GM12864 (cell line): ENCODE data around the gene TLR2.

Experiments used
- DNase-seq: peaks from one replicate; pipeline ENCODE4 v3.0.0-alpha.2; 2011; ENCODE audit warnings: low read depth
- H3K4me3 ChIP-seq: 2 replicates; pipeline ENCODE4 v1.5.1; 2011; ENCODE audit warnings: mild to moderate bottlenecking, low read depth, low read length, control low read depth
- CTCF ChIP-seq: IDR thresholded peaks from 2 replicates; pipeline ENCODE4 v1.5.1; 2011; ENCODE audit warnings: low read depth, mild to moderate bottlenecking, moderate library complexity, low read length, control low read depth, inconsistent platforms; ENCODE audit errors: missing control alignments

The TLR2 gene

DNA sequence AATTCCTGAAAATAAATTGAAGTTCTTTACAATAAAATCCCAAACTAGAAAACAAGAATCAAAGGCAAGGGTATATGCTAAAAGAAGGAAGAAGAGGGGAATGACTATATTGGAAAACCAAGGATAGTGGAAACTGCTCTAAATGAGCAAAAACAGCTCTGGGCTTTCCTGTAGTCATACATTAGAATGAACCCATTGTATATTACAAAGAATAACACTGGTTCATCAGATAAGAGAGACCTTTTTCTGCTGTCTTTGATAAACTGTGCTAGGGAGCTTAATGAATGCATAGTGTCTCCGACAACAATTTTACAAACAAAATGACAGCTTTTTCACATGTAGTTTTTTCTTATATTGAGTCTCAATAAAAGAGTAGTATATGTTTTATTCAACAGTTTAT is 26.6 kb downstream of the TLR2 start:
- DNase-seq, result no peak
- TF ChIP-seq CTCF, result no peak
- no peak overlapping the region for H3K4me3 ChIP-seq

- TF ChIP-seq CTCF, result no peak
- H3K4me3 ChIP-seq, result no peak overlapping the region
- no peak for DNase-seq
These were observed 30.0 kb downstream of the TLR2 start for GRCh38 chr4:153713866-153714646.

DNA sequence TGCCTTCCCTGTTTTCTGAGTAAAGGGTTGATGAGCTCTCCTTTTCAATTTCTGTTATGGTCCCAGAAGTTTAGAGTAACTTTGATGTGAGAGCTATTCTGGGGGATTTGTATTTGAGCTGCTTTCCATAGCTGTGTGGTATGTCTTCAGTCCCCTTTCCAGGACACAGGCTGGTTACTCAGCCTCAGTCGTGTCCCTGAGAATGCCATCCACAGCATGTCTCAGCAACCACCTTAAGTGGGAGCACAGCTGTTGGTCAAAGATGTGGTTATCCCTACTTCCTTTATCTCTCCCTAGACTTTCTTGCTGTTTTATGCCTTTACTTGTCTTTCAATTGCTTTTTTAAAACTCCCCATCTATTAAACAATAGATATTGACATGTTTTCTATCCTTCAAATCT is 38.0 kb downstream of the TLR2 start:
- TF ChIP-seq CTCF, result no peak
- no peak for DNase-seq
- H3K4me3 ChIP-seq, result no peak overlapping the region

DNA sequence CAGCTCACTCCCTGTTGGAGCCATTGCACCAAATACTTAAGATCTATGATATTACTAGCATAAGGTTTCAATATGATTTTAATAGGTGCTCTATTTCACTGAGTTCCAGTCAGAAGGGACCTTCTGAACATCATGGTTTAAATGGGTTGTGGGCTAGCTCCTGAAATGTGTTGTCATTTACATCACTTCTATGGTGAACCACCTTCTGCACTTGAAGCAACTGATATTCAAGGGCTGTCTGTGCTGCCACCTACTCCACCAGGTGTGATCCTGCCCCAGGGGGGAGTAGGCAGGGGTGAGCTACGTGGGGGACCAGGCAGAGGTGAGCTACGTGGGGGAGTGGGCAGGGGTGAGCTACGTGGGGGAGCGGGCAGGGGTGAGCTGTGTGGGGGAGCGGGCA is 40.5 kb downstream of the TLR2 start:
- no peak for TF ChIP-seq CTCF
- DNase-seq, result no peak
- H3K4me3 ChIP-seq, result no peak overlapping the region

DNA sequence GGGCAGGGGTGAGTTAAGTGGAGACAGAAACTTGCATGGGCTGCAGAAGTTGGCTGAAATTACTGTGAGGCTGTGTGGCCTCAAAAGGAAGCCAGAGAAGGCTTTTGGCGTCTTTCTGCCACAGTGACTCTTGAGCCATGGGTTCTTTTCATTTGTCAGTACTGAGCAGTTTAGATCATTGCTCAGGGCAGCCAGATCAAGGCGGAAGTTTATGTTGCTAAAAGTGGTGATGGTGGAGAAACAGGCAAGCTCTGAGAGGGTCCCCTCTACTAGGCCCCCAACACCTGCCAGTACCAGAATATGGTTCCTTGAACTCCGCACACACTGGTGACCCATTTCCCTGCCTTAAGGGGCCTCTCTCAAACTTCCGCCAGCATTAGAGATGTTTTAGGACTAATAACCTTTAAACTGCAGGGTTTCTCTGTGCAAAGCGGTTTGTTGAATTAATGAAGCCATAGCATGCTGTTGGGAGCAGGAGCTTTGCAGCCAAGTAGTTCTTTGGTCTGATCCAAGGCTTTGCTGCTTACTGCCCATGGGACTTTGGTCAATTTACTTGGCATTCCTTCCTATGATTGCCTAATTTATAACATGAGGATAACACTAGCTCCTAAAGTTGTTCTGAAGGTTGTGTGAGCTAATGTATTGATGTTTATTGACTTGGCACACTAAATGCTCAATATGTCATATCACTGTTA is 41.2 kb downstream of the TLR2 start:
- H3K4me3 ChIP-seq, result no peak overlapping the region
- no peak for DNase-seq
- no peak for TF ChIP-seq CTCF

GRCh38 chr4:153725831-153726154 is 41.7 kb downstream of the TLR2 start:
- H3K4me3 ChIP-seq, result no peak overlapping the region
- TF ChIP-seq CTCF, result no peak
- DNase-seq, result no peak

GRCh38 chr4:153728151-153728550 is 44.1 kb downstream of the TLR2 start:
- no peak for DNase-seq
- no peak for TF ChIP-seq CTCF

More at GRCh38 chr4:153728151-153728550, 44.1 kb downstream of the TLR2 start:
- H3K4me3 ChIP-seq, result no peak overlapping the region
